ENCODE data around the gene LAMTOR3. TPM values are rescaled to one million over a fixed set of nuclear protein-coding genes. Genes with fewer than 3 reads are reported as not detected.

LAMTOR3 gene
- total RNA-seq, 4 donors from 2014 or later: 36.0 to 61.0 (median 49.9) TPM

- DNase-seq: no peak
- Histone ChIP-seq H3K27me3 (no peaks in the 10 kb centered on the region), H3K36me3 (peaks cover 0 to 49% (median 0%) of the 10 kb centered on the region in 3 donors), H3K4me1 (peaks cover 0 to 21% (median 0%) of the 10 kb centered on the region in 3 donors), H3K27ac (no peak overlapping the region), H3K4me3 (no peak overlapping the region), H3K9me3 (no peaks in the 10 kb centered on the region)
- no peak for TF ChIP-seq CTCF (IDR thresholded peaks at IDR 0.05)
- TF ChIP-seq POLR2A (IDR thresholded peaks at IDR 0.05): no peak
- intact Hi-C loops (cut with DNase I): loop anchor here (10.0 kb wide), 1 partner anchor 58 kb away; the partner anchor contains the start of gene DAPP1
Measured at GRCh38 chr4:99872570-99872969, 21.7 kb downstream of the LAMTOR3 start.

- Histone ChIP-seq H3K4me3 (no peak overlapping the region), H3K27me3 (no peaks in the 10 kb centered on the region), H3K27ac (no peak overlapping the region), H3K9me3 (no peaks in the 10 kb centered on the region), H3K4me1 (no peaks in the 10 kb centered on the region), H3K36me3 (peaks cover 0 to 60% (median 6%) of the 10 kb centered on the region in 3 donors)
- TF ChIP-seq POLR2A (IDR thresholded peaks at IDR 0.05) (no peak), CTCF (IDR thresholded peaks at IDR 0.05) (no peak)
- intact Hi-C loops (cut with DNase I): no loop called here
- no peak for DNase-seq
- WGBS, 2 donors: 69 to 72% methylated on average over 8 of the region's 8 CpGs
Measured at GRCh38 chr4:99868126-99868596, 26.1 kb downstream of the LAMTOR3 start.

GRCh38 chr4:99863804-99864203 lies 30.4 kb downstream of the LAMTOR3 start:
- H3K4me1 ChIP-seq: no peaks in the 10 kb centered on the region
- no peak overlapping the region for H3K4me3 ChIP-seq
- 41 to 44% methylated on average over 3 of the region's 3 CpGs for WGBS, 2 donors
- intact Hi-C loops (cut with DNase I): no loop called here
- H3K27me3 ChIP-seq: no peaks in the 10 kb centered on the region
- no peak for TF ChIP-seq POLR2A (IDR thresholded peaks at IDR 0.05)
- no peak for TF ChIP-seq CTCF (IDR thresholded peaks at IDR 0.05)
- H3K27ac ChIP-seq: no peak overlapping the region
- DNase-seq: no peak
- no peaks in the 10 kb centered on the region for H3K9me3 ChIP-seq
- H3K36me3 ChIP-seq: peaks cover 0 to 62% (median 6%) of the 10 kb centered on the region in 3 donors

- Histone ChIP-seq H3K4me1 (peaks cover 0 to 3% (median 2%) of the 10 kb centered on the region in 3 donors), H3K36me3 (peaks cover 0 to 45% (median 6%) of the 10 kb centered on the region in 3 donors), H3K9me3 (no peaks in the 10 kb centered on the region), H3K4me3 (no peak overlapping the region), H3K27ac (no peak overlapping the region), H3K27me3 (no peaks in the 10 kb centered on the region)
- no peak for DNase-seq
- intact Hi-C loops (cut with DNase I): no loop called here
- WGBS, 2 donors: 38 to 53% methylated on average over 5 of the region's 5 CpGs
- TF ChIP-seq CTCF (IDR thresholded peaks at IDR 0.05): no peak
- no peak for TF ChIP-seq POLR2A (IDR thresholded peaks at IDR 0.05)
Measured at GRCh38 chr4:99861120-99861905, 32.9 kb downstream of the LAMTOR3 start.

- H3K9me3 ChIP-seq: no peaks in the 10 kb centered on the region
- intact Hi-C loops (cut with DNase I): no loop called here
- no peak overlapping the region for H3K4me3 ChIP-seq
- H3K4me1 ChIP-seq: peaks cover 0 to 6% (median 4%) of the 10 kb centered on the region in 3 donors
- no peak for DNase-seq
- WGBS, 2 donors: 65 to 82% methylated on average over 2 of the region's 2 CpGs
- peaks cover 0 to 43% (median 6%) of the 10 kb centered on the region in 3 donors for H3K36me3 ChIP-seq
- TF ChIP-seq POLR2A (IDR thresholded peaks at IDR 0.05): no peak
- TF ChIP-seq CTCF (IDR thresholded peaks at IDR 0.05): no peak
- no peaks in the 10 kb centered on the region for H3K27me3 ChIP-seq
- H3K27ac ChIP-seq: no peak overlapping the region
Measured at GRCh38 chr4:99860521-99860920, 33.7 kb downstream of the LAMTOR3 start.
